Stimulated activated CD8-positive, alpha-beta memory T cell treated with anti-CD3 and anti-CD28 coated beads, Interleukin-7, amount 100 ng/mL, for 48 hours (primary cell): ENCODE measurements around the gene NOTCH1.
"Not testable (repeated sequence)": the region's sequence is repeated elsewhere in the genome, so short reads cannot be mapped to it uniquely, and the experiment has no call there.

Experiments used
- DNase-seq, 2 donors: peaks; one replicate each; pipeline ENCODE4 v3.0.0-alpha.2; 2020; ENCODE audit warnings: low read depth in 1 of 2; ENCODE audit errors: extremely low read depth in 1 of 2

Gene NOTCH1

GRCh38 chr9:136578915-136579649 is 33.2 kb upstream of the NOTCH1 start:
- no peak for DNase-seq

- no peak for DNase-seq
Observed at GRCh38 chr9:136578626-136578914, 32.7 kb upstream of the NOTCH1 start.

GRCh38 chr9:136577941-136578625 is 32.2 kb upstream of the NOTCH1 start:
- no peak for DNase-seq

GRCh38 chr9:136576269-136576626 is 30.4 kb upstream of the NOTCH1 start:
- no peak for DNase-seq

- DNase-seq, result no peak
Observed at GRCh38 chr9:136575626-136576268, 29.9 kb upstream of the NOTCH1 start.

GRCh38 chr9:136574606-136575005 is 28.8 kb upstream of the NOTCH1 start:
- not testable (repeated sequence) for DNase-seq

GRCh38 chr9:136572828-136573625 is 27.2 kb upstream of the NOTCH1 start:
- no peak for DNase-seq

GRCh38 chr9:136572003-136572827 is 26.4 kb upstream of the NOTCH1 start:
- DNase-seq, result no peak

GRCh38 chr9:136571531-136571930 is 25.7 kb upstream of the NOTCH1 start:
- DNase-seq, result no peak

GRCh38 chr9:136570916-136571315 is 25.1 kb upstream of the NOTCH1 start:
- DNase-seq, result no peak

- DNase-seq, result no peak
Observed at GRCh38 chr9:136570191-136570845, 24.5 kb upstream of the NOTCH1 start.

- no peak for DNase-seq
Observed at GRCh38 chr9:136569526-136570148, 23.8 kb upstream of the NOTCH1 start.

GRCh38 chr9:136568288-136569081 is 22.6 kb upstream of the NOTCH1 start:
- DNase-seq, result no peak

GRCh38 chr9:136567651-136568287 is 21.9 kb upstream of the NOTCH1 start:
- DNase-seq, result no peak

- no peak for DNase-seq
Observed at GRCh38 chr9:136566901-136567300, 21.1 kb upstream of the NOTCH1 start.

GRCh38 chr9:136566553-136566895 is 20.7 kb upstream of the NOTCH1 start:
- no peak for DNase-seq

GRCh38 chr9:136565715-136566552 is 20.1 kb upstream of the NOTCH1 start:
- no peak for DNase-seq
